Uterus (tissue), 2 donors: ENCODE measurements around the gene MOB2.

ENCODE experiments used
- POLR2A ChIP-seq, 2 donors: fragments of 450-650 bp; IDR thresholded peaks; one replicate each; pipeline ENCODE4 v1.6.1; 2016; ENCODE audit warnings: antibody characterized with exemption in 2 of 2, mild to moderate bottlenecking in 1 of 2, moderate library complexity in 1 of 2
- TF ChIP-seq, protein P1 (sequence below), 4 experiments: fragments of 200-600 bp in 2 of 4; fragments of 450-650 bp in 2 of 4; sonication (generic) in 2 of 4; IDR thresholded peaks; one replicate each; pipeline ENCODE4 v1.5.1; 2016 to 2019; ENCODE audit warnings: antibody characterized with exemption in 4 of 4, mild to moderate bottlenecking in 2 of 4, moderate library complexity in 1 of 4

DNA sequence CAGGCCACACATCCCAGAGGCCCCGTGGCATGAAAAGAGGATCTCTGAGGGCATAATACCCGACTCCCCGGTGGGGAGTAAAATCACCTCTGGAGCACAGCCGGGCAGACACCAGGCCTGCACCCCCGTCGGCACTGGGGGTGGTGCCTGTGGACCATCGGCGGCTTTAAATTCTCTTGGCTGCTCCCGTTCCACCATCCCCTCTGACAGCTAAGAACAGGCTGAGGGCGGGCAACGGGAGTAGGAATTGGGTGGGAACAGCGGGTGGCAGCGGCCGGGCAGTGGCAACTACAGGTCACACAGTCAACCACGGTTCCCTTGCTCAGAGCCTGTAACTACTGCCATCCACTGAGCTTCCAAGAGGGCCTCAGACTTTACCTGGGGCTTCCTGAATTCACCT lies 40.2 kb upstream of the MOB2 start:
- TF ChIP-seq, protein P1, sequence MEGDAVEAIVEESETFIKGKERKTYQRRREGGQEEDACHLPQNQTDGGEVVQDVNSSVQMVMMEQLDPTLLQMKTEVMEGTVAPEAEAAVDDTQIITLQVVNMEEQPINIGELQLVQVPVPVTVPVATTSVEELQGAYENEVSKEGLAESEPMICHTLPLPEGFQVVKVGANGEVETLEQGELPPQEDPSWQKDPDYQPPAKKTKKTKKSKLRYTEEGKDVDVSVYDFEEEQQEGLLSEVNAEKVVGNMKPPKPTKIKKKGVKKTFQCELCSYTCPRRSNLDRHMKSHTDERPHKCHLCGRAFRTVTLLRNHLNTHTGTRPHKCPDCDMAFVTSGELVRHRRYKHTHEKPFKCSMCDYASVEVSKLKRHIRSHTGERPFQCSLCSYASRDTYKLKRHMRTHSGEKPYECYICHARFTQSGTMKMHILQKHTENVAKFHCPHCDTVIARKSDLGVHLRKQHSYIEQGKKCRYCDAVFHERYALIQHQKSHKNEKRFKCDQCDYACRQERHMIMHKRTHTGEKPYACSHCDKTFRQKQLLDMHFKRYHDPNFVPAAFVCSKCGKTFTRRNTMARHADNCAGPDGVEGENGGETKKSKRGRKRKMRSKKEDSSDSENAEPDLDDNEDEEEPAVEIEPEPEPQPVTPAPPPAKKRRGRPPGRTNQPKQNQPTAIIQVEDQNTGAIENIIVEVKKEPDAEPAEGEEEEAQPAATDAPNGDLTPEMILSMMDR (IDR thresholded peaks at IDR 0.05), result no peak
- TF ChIP-seq POLR2A (IDR thresholded peaks at IDR 0.05), result no peak
